ENCODE data around the gene ABLIM2. TPM values are rescaled to one million over a fixed set of nuclear protein-coding genes. Genes with fewer than 3 reads are reported as not detected.

Gene ABLIM2
- total and polyA plus RNA-seq, 2 of the 13 experiments (the other 11 are each of a cell fraction or from before 2014, with no cell fraction given) = 0.20 to 0.37 TPM

- TF ChIP-seq, protein P1, sequence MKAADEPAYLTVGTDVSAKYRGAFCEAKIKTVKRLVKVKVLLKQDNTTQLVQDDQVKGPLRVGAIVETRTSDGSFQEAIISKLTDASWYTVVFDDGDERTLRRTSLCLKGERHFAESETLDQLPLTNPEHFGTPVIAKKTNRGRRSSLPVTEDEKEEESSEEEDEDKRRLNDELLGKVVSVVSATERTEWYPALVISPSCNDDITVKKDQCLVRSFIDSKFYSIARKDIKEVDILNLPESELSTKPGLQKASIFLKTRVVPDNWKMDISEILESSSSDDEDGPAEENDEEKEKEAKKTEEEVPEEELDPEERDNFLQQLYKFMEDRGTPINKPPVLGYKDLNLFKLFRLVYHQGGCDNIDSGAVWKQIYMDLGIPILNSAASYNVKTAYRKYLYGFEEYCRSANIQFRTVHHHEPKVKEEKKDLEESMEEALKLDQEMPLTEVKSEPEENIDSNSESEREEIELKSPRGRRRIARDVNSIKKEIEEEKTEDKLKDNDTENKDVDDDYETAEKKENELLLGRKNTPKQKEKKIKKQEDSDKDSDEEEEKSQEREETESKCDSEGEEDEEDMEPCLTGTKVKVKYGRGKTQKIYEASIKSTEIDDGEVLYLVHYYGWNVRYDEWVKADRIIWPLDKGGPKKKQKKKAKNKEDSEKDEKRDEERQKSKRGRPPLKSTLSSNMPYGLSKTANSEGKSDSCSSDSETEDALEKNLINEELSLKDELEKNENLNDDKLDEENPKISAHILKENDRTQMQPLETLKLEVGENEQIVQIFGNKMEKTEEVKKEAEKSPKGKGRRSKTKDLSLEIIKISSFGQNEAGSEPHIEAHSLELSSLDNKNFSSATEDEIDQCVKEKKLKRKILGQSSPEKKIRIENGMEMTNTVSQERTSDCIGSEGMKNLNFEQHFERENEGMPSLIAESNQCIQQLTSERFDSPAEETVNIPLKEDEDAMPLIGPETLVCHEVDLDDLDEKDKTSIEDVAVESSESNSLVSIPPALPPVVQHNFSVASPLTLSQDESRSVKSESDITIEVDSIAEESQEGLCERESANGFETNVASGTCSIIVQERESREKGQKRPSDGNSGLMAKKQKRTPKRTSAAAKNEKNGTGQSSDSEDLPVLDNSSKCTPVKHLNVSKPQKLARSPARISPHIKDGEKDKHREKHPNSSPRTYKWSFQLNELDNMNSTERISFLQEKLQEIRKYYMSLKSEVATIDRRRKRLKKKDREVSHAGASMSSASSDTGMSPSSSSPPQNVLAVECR (CRISPR knock-in tag; IDR thresholded peaks at IDR 0.05; ENCODE audit: borderline replicate concordance) = peak; percentile 94
- TF ChIP-seq ZBTB37 (CRISPR knock-in tag; IDR thresholded peaks at IDR 0.05) (no peak), ZNF670 (CRISPR knock-in tag; IDR thresholded peaks at IDR 0.05; ENCODE audit: borderline replicate concordance) (0 out of 2 replicates have a peak, but pooled peaks have one; percentile 71), SALL2 (CRISPR knock-in tag; IDR thresholded peaks at IDR 0.05) (no peak)
These were observed 40.4 kb upstream of the ABLIM2 start, which contains the start of gene SH3TC1 (continued) for GRCh38 chr4:8198906-8199593.

Measured in HepG2 (cell line).